SK-N-SH (cell line): ENCODE results near the gene CXorf38. TPM values are rescaled to one million over a fixed set of nuclear protein-coding genes. Genes with fewer than 3 reads are reported as not detected.

ENCODE experiments used
- CTCF ChIA-PET: fragments of 300-600, 350-600 bp; formaldehyde crosslinking; extraction: SDS; loops from one replicate; lab custom pipeline; 2021; lab: Yijun Ruan, JAX
- POLR2A ChIA-PET: fragments of 350-600 bp; sonication (Branson Sonifier 250); formaldehyde crosslinking; extraction: SDS; loops from one replicate; lab custom pipeline; 2020; ENCODE audit warnings: antibody characterized with exemption, inconsistent platforms; lab: Yijun Ruan, JAX
- DNase-seq: peaks from one replicate; pipeline ENCODE4 v3.0.0; 2012
- H2AFZ ChIP-seq: fragments of 200-600 bp; sonication (generic); 2 replicates; pipeline ENCODE4 v1.8.1; 2016; ENCODE audit warnings: antibody characterized with exemption, mild to moderate bottlenecking, low read depth
- H3F3A ChIP-seq: fragments of 200-600 bp; sonication (generic); replicated peaks from 2 replicates; pipeline ENCODE3; 2016; ENCODE audit warnings: antibody characterized with exemption, mild to moderate bottlenecking; ENCODE audit not compliant: insufficient read depth
- H3K27ac ChIP-seq, 2 experiments: fragments of 200-500 bp in 1 of 2; fragments of 200-600 bp in 1 of 2; sonication (Bioruptor generic) in 1 of 2; sonication (generic), shearing (Covaris generic) in 1 of 2; 2 replicates each; pipeline versions ENCODE4 v1.5.1 to v1.6.1; 2014 to 2016; ENCODE audit warnings: low read depth in 2 of 2, inconsistent platforms in 1 of 2, low read length in 1 of 2, mild to moderate bottlenecking in 1 of 2, mixed read lengths in 1 of 2
- H3K27me3 ChIP-seq: fragments of 200-600 bp; sonication (generic), shearing (Covaris generic); 2 replicates; pipeline ENCODE4 v1.6.1; 2016; ENCODE audit warnings: mixed run types; ENCODE audit not compliant: insufficient read depth
- H3K36me3 ChIP-seq, 2 experiments: fragments of 200-500 bp in 1 of 2; fragments of 200-600 bp in 1 of 2; sonication (Bioruptor generic) in 1 of 2; sonication (generic) in 1 of 2; replicated peaks in 1 of 2; 2 replicates each; pipeline versions ENCODE3 to v1.5.1; 2014 to 2016; ENCODE audit warnings: low read length in 1 of 2, mild to moderate bottlenecking in 1 of 2; ENCODE audit not compliant: insufficient read depth in 2 of 2, control insufficient read depth in 1 of 2
- H3K4me1 ChIP-seq, 2 experiments: fragments of 200-500 bp in 1 of 2; fragments of 200-600 bp in 1 of 2; sonication (Bioruptor generic) in 1 of 2; sonication (generic), shearing (Covaris generic) in 1 of 2; 2 replicates each; pipeline versions ENCODE4 v1.5.1 to v1.6.1; 2014 to 2016; ENCODE audit warnings: low read depth in 1 of 2, low read length in 1 of 2, mixed run types in 1 of 2; ENCODE audit not compliant: insufficient read depth in 2 of 2, control insufficient read depth in 1 of 2
- H3K4me2 ChIP-seq: fragments of 200-600 bp; sonication (generic), shearing (Covaris generic); 2 replicates; pipeline ENCODE4 v1.6.1; 2017; ENCODE audit warnings: mixed run types
- H3K4me3 ChIP-seq, 2 experiments: fragments of 200-500 bp in 1 of 2; fragments of 200-600 bp in 1 of 2; sonication (Bioruptor generic) in 1 of 2; sonication (generic), shearing (Covaris generic) in 1 of 2; 2 replicates each; pipeline versions ENCODE4 v1.5.1 to v1.8.1; 2014 to 2016; ENCODE audit warnings: low read depth in 2 of 2, inconsistent platforms in 1 of 2, low read length in 1 of 2, mild to moderate bottlenecking in 1 of 2, mixed read lengths in 1 of 2, moderate library complexity in 1 of 2
- H3K79me2 ChIP-seq: fragments of 200-600 bp; sonication (generic); 2 replicates; pipeline ENCODE4 v1.8.1; 2017; ENCODE audit warnings: mild to moderate bottlenecking; ENCODE audit not compliant: insufficient read depth
- H3K9ac ChIP-seq: fragments of 200-600 bp; sonication (generic); 2 replicates; pipeline ENCODE4 v1.6.1; 2017; ENCODE audit warnings: mixed run types
- H3K9me2 ChIP-seq: fragments of 200-600 bp; sonication (generic); 2 replicates; pipeline ENCODE4 v1.6.1; 2017; ENCODE audit warnings: mixed run types
- H3K9me3 ChIP-seq: fragments of 200-600 bp; sonication (generic); 2 replicates; pipeline ENCODE4 v1.6.1; 2017; ENCODE audit warnings: mixed run types, mild to moderate bottlenecking, moderate library complexity
- H4K20me1 ChIP-seq: fragments of 200-600 bp; sonication (generic); 2 replicates; pipeline ENCODE4 v1.6.1; 2017; ENCODE audit warnings: mild to moderate bottlenecking, mixed run types; ENCODE audit not compliant: insufficient read depth
- CHD2 ChIP-seq: fragments of 150-350 bp; IDR thresholded peaks from 2 replicates; pipeline ENCODE4 v1.6.1; 2018; ENCODE audit warnings: low read length; ENCODE audit not compliant: partially characterized antibody
- NFIC ChIP-seq: IDR thresholded peaks from 2 replicates; pipeline ENCODE4 v1.4.0; 2012; ENCODE audit warnings: borderline replicate concordance
- RAD21 ChIP-seq: IDR thresholded peaks from 2 replicates; pipeline ENCODE4 v1.6.1; 2012; ENCODE audit warnings: mild to moderate bottlenecking, low read length
- SMC3 ChIP-seq: IDR thresholded peaks from 2 replicates; pipeline ENCODE4 v1.6.1; 2012; ENCODE audit warnings: low read depth, low read length, improper control_type of control experiment
- TAF1 ChIP-seq: IDR thresholded peaks from 2 replicates; pipeline ENCODE4 v1.6.1; 2012; ENCODE audit warnings: low read depth, mild to moderate bottlenecking, low read length, moderate library complexity, borderline replicate concordance
- WGBS: methylation state at CpG from one replicate; pipeline ENCODE4 v1.1.6; 2017; ENCODE audit warnings: low lambda C conversion rate; 5-methylcytosine and 5-hydroxymethylcytosine counted together
- polyA plus RNA-seq, 3 experiments: library from polyadenylated mRNA; depleted of rRNA; stranded (reverse); fragments of >200 nt; gene quantifications; 2 replicates each; pipeline ENCODE4 v1.2.3, GENCODE V29; 2012
- TF ChIP-seq, protein P1 (sequence below): fragments of 200-600 bp; sonication (generic); IDR thresholded peaks from 2 replicates; pipeline ENCODE4 v1.6.1; 2017; ENCODE audit warnings: antibody characterized with exemption, mild to moderate bottlenecking, moderate library complexity
- TF ChIP-seq, protein P2 (sequence below): fragments of 150-350 bp; IDR thresholded peaks from 2 replicates; pipeline ENCODE4 v1.6.1; 2016; ENCODE audit warnings: mild to moderate bottlenecking, low read depth, low read length

Gene CXorf38
- polyA plus RNA-seq, 1 of the 3 experiments (the other 2 are of a cell fraction), result 8.4 TPM

- Histone ChIP-seq H4K20me1 (no peaks in the 10 kb centered on the region), H3K9me2 (no peaks in the 10 kb centered on the region), H2AFZ (no peak overlapping the region), H3K4me1 (peaks cover 3 to 4% of the 10 kb centered on the region in 2 experiments; a peak in 2 of 4 replicates), H3K9me3 (no peaks in the 10 kb centered on the region), H3K9ac (no peak overlapping the region), H3K4me3 (no peak overlapping the region), H3K27me3 (no peaks in the 10 kb centered on the region), H3F3A (peaks cover 20% of the 10 kb centered on the region), H3K79me2 (no peaks in the 10 kb centered on the region), H3K27ac (no peak overlapping the region), H3K4me2 (no peak overlapping the region), H3K36me3 (peaks cover 34 to 57% of the 10 kb centered on the region in 2 experiments)
- CTCF ChIA-PET, result interaction anchor here (1.1 to 5.0 kb wide), 10 partner anchors 8 to 462 kb away, joined by 3 to 56 read pairs (median 8); no protein-coding TSS in a partner anchor
- TF ChIP-seq TAF1 (no peak), NFIC (no peak)
- WGBS, result 100% methylated on average over 1 of the region's 1 CpG
- DNase-seq, result no peak
- POLR2A ChIA-PET, result no interaction called here
Observed at GRCh38 chrX:40652664-40653063, 5.3 kb upstream of the CXorf38 start.

GRCh38 chrX:40651620-40652223 lies 4.4 kb upstream of the CXorf38 start:
- H3K9me3 ChIP-seq, result no peaks in the 10 kb centered on the region
- H3K4me2 ChIP-seq, result no peak overlapping the region
- CTCF ChIA-PET, result interaction anchor here (0.6 to 5.0 kb wide), 55 partner anchors 9 to 1115 kb away, joined by 3 to 56 read pairs (median 4); no protein-coding TSS in a partner anchor
- WGBS, result under 1% methylated on average over 3 of the region's 3 CpGs
- H2AFZ ChIP-seq, result no peak overlapping the region
- H3K79me2 ChIP-seq, result peaks cover 6% of the 10 kb centered on the region
- no peak overlapping the region for H3K9ac ChIP-seq
- no peaks in the 10 kb centered on the region for H4K20me1 ChIP-seq
- H3F3A ChIP-seq, result peaks cover 20% of the 10 kb centered on the region
- H3K9me2 ChIP-seq, result no peaks in the 10 kb centered on the region
- no peak overlapping the region for H3K4me3 ChIP-seq
- peaks cover 3 to 4% of the 10 kb centered on the region in 2 experiments; a peak in 2 of 4 replicates for H3K4me1 ChIP-seq
- POLR2A ChIA-PET, result interaction anchor here (0.5 kb wide), 1 partner anchor 142 kb away, joined by 3 read pairs; no protein-coding TSS in a partner anchor
- DNase-seq, result peak; percentile 48
- H3K27ac ChIP-seq, result no peak overlapping the region
- H3K27me3 ChIP-seq, result no peaks in the 10 kb centered on the region
- TF ChIP-seq SMC3 (peak; percentile 78), RAD21 (peak; percentile 92), CHD2 (peak; percentile 24)
- TF ChIP-seq, protein P1, sequence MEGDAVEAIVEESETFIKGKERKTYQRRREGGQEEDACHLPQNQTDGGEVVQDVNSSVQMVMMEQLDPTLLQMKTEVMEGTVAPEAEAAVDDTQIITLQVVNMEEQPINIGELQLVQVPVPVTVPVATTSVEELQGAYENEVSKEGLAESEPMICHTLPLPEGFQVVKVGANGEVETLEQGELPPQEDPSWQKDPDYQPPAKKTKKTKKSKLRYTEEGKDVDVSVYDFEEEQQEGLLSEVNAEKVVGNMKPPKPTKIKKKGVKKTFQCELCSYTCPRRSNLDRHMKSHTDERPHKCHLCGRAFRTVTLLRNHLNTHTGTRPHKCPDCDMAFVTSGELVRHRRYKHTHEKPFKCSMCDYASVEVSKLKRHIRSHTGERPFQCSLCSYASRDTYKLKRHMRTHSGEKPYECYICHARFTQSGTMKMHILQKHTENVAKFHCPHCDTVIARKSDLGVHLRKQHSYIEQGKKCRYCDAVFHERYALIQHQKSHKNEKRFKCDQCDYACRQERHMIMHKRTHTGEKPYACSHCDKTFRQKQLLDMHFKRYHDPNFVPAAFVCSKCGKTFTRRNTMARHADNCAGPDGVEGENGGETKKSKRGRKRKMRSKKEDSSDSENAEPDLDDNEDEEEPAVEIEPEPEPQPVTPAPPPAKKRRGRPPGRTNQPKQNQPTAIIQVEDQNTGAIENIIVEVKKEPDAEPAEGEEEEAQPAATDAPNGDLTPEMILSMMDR, result peak; percentile 90
- TF ChIP-seq, protein P2, sequence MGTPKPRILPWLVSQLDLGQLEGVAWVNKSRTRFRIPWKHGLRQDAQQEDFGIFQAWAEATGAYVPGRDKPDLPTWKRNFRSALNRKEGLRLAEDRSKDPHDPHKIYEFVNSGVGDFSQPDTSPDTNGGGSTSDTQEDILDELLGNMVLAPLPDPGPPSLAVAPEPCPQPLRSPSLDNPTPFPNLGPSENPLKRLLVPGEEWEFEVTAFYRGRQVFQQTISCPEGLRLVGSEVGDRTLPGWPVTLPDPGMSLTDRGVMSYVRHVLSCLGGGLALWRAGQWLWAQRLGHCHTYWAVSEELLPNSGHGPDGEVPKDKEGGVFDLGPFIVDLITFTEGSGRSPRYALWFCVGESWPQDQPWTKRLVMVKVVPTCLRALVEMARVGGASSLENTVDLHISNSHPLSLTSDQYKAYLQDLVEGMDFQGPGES, result no peak
- TF ChIP-seq, all 33 proteins: peak for 4
- peaks cover 29 to 57% of the 10 kb centered on the region in 2 experiments for H3K36me3 ChIP-seq
